Peyer's patch (tissue), 4 donors: ENCODE results near the gene WAC. TPM values are rescaled to one million over a fixed set of nuclear protein-coding genes. Genes with fewer than 3 reads are reported as not detected.

Experiments used
- DNase-seq, 3 donors: peaks; one replicate each; pipeline ENCODE4 v3.0.0-alpha.2; 2017 to 2019
- H3K27ac ChIP-seq, 4 donors: fragments of 200-600 bp; sonication (generic); one replicate each; pipeline ENCODE4 v1.5.1; 2016 to 2019
- H3K27me3 ChIP-seq, 2 donors: fragments of 200-600 bp; sonication (generic); one replicate each; pipeline ENCODE4 v1.5.1; 2019
- H3K36me3 ChIP-seq, 3 donors: fragments of 200-600 bp; sonication (generic); one replicate each; pipeline ENCODE4 v1.5.1; 2016 to 2019
- H3K4me1 ChIP-seq, 4 donors: fragments of 200-600 bp; sonication (generic); one replicate each; pipeline ENCODE4 v1.5.1; 2016 to 2019
- H3K4me3 ChIP-seq, 4 donors: fragments of 200-600 bp; sonication (generic); 1 replicate in 3 of 4; 2 replicates in 1 of 4; pipeline ENCODE4 v1.5.1; 2016 to 2019; ENCODE audit warnings: mild to moderate bottlenecking in 1 of 4
- H3K9me3 ChIP-seq, 4 donors: fragments of 200-600 bp; sonication (generic); one replicate each; pipeline ENCODE4 v1.5.1; 2016 to 2019; ENCODE audit warnings: mild to moderate bottlenecking in 1 of 4
- CTCF ChIP-seq, 6 experiments: fragments of 450-650 bp in 4 of 6; fragments of 200-600 bp in 2 of 6; sonication (generic) in 1 of 6; IDR thresholded peaks; one replicate each; pipeline ENCODE4 v1.5.1; 2017 to 2019; ENCODE audit warnings: antibody characterized with exemption in 6 of 6, mild to moderate bottlenecking in 3 of 6, moderate library complexity in 1 of 6
- POLR2A ChIP-seq, 2 donors: fragments of 450-650 bp; IDR thresholded peaks; one replicate each; pipeline ENCODE4 v1.5.1; 2017; ENCODE audit warnings: antibody characterized with exemption in 2 of 2, mild to moderate bottlenecking in 2 of 2, moderate library complexity in 2 of 2
- total RNA-seq, 4 donors: library from RNA; depleted of rRNA; stranded (reverse); fragments of >200 nt; gene quantifications; one replicate each; pipeline ENCODE4 v1.1.0, GENCODE V29; 2016

WAC gene
- total RNA-seq, 4 donors from 2014 or later = 72.7 to 145 (median 96.4) TPM

DNA sequence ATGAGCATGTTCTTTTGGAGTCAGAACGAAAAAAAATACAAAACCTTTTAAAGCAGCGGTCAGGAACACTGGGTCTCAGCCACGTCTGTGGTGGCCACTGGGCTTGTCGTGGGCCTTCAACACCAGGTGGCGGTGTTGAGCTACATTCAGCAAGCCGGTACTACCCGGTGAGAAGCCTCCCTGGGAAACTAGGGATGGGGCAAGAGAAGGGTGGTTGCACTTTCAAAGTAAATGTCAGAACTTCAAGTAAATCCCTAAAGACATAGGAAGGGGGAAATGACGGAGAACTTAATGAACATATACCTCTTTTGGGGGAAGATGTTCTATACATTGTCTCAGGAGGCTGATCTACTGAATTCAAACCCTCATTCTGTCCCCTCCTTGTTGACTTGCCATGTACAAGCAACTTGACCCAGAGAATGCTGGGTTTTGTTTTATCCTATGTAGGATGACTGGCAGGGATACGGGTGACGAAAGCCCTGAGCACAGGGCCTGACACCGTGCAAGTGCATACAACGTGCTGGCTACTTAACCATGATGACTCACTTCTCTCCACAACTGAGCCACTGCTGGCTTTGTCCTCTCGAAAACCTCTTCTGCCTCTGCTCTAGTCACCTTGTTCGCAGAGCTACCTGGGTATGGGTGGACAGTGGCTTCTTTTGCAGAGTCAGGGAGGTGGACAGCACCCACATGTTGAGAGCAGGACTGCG lies 95.4 kb downstream of the WAC start:
- no peak overlapping the region for H3K27ac ChIP-seq
- no peaks in the 10 kb centered on the region for H3K4me1 ChIP-seq
- no peaks in the 10 kb centered on the region for H3K27me3 ChIP-seq
- TF ChIP-seq CTCF (IDR thresholded peaks at IDR 0.05) (peak; percentile 49 to 85 (median 71)), POLR2A (IDR thresholded peaks at IDR 0.05) (no peak)
- H3K4me3 ChIP-seq = no peak overlapping the region
- peak; percentile 61 to 89 (median 78) for DNase-seq
- no peaks in the 10 kb centered on the region for H3K9me3 ChIP-seq
- H3K36me3 ChIP-seq = no peaks in the 10 kb centered on the region

DNA sequence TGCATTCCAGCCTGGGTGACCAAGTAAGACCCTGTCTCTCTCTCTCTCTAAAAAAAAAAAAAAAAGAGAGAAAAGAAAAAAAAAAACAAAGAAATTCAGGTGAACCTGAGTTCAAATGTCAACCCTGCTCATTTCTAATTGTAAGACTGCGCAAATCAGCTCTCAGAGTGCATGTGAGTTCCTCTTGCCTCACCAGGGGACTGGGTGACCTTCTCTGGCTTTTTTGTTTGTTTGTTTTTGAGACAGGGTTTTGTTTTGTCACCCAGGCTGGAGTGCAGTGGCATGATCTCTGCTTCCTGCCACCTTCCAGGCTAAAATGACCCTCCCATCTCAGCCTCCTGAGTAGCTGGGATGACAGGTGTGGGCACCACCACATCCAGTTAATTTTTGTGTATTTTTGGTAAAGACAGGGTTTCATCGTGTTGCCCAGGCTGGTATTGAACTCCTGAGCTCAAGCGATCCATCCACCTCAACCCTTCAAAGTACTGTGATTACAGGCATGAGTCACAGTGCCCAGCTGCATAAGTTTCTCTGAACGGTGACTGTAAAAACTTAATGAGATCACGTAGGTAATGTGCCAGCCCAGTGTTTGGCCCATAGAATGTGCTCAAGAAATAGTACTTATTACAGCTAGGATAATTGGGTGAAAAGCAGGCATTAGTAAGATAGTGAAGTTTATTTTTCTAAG lies 99.1 kb downstream of the WAC start:
- DNase-seq = no peak
- no peaks in the 10 kb centered on the region for H3K4me1 ChIP-seq
- no peaks in the 10 kb centered on the region for H3K36me3 ChIP-seq
- TF ChIP-seq POLR2A (IDR thresholded peaks at IDR 0.05) (no peak), CTCF (IDR thresholded peaks at IDR 0.05) (no peak)
- no peak overlapping the region for H3K27ac ChIP-seq
- no peaks in the 10 kb centered on the region for H3K27me3 ChIP-seq
- no peak overlapping the region for H3K4me3 ChIP-seq
- H3K9me3 ChIP-seq = no peaks in the 10 kb centered on the region

DNA sequence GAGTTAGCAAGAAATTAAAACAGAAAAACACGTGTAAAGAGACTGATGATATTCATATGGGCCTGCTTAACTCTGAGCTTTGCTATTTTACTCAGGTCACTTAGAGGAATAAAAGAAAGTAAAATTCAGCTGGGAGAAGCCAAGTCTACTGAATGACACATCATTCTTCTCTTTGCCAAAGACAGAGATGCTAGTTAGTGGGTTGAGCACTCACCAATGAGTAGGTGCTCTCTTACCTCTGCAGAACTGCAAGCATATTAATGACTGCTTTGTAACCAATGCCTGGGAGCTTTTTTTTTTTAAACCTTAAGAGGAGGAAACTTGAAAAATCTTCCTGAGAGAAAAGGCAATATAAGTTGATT lies 99.6 kb downstream of the WAC start:
- Histone ChIP-seq H3K4me1 (no peaks in the 10 kb centered on the region), H3K4me3 (no peak overlapping the region), H3K36me3 (no peaks in the 10 kb centered on the region), H3K9me3 (no peaks in the 10 kb centered on the region), H3K27me3 (no peaks in the 10 kb centered on the region), H3K27ac (no peak overlapping the region)
- no peak for TF ChIP-seq POLR2A (IDR thresholded peaks at IDR 0.05)
- no peak for TF ChIP-seq CTCF (IDR thresholded peaks at IDR 0.05)
- no peak for DNase-seq

DNA sequence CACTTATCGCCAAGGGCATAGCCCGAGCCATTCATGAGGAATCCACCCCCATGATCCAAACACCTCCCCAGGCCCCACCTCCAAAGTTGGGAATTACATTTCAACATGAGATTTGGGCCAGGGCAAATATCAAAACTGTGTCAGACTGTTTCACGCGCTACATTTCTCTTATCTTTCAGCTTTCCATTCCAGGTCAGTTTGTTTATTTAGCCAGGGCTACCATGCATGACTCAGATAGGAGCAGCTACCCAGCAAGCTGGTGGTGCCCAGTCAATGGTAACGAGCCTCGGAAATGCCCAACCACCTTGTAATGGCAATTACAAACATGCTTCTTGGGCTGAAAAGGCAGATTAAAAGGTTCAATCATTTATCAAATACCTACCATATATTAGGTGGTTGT lies 100.8 kb downstream of the WAC start:
- no peak overlapping the region for H3K27ac ChIP-seq
- H3K27me3 ChIP-seq = no peaks in the 10 kb centered on the region
- H3K36me3 ChIP-seq = no peaks in the 10 kb centered on the region
- H3K4me3 ChIP-seq = no peak overlapping the region
- H3K4me1 ChIP-seq = no peaks in the 10 kb centered on the region
- no peak for DNase-seq
- H3K9me3 ChIP-seq = no peaks in the 10 kb centered on the region
- no peak for TF ChIP-seq CTCF (IDR thresholded peaks at IDR 0.05)
- no peak for TF ChIP-seq POLR2A (IDR thresholded peaks at IDR 0.05)

DNA sequence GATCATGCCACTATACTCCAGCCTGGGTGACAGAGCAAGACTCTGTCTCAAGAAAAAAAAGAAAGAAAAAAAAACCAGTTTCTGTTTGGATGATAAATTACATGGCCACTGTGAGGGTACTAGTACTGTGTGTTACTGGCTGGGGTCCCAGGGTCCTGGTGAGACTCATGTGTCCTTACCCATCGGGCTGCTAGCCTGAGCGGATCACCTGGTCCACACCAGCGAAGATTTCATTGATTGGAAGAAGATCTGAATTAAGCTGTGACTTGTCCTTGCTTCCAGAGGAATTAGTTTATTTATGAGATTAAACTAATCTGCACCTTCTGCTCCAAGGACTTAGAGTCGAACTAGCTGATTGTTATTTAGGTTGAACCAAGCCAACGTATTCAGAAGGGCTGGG lies 104.4 kb downstream of the WAC start:
- Histone ChIP-seq H3K36me3 (no peaks in the 10 kb centered on the region), H3K27me3 (no peaks in the 10 kb centered on the region), H3K9me3 (no peaks in the 10 kb centered on the region), H3K27ac (no peak overlapping the region), H3K4me3 (no peak overlapping the region), H3K4me1 (no peaks in the 10 kb centered on the region)
- no peak for DNase-seq
- TF ChIP-seq CTCF (IDR thresholded peaks at IDR 0.05) = no peak
- no peak for TF ChIP-seq POLR2A (IDR thresholded peaks at IDR 0.05)
